Retinal pigment epithelial cell (primary cell): ENCODE data around the gene NRXN2.

Experiments used
- DNase-seq: peaks from one replicate; pipeline ENCODE4 v3.0.0-alpha.2; 2010; ENCODE audit warnings: low read depth
- H3K4me3 ChIP-seq: 2 replicates; pipeline ENCODE4 v1.5.1; 2011; ENCODE audit warnings: mild to moderate bottlenecking, low read length, control low read depth, moderate library complexity
- TF ChIP-seq, protein P1 (sequence below): conservative IDR thresholded peaks from 2 replicates; pipeline ENCODE4 v1.5.1; 2011; ENCODE audit warnings: low read depth, low read length, control low read depth, inconsistent platforms

The NRXN2 gene

DNA sequence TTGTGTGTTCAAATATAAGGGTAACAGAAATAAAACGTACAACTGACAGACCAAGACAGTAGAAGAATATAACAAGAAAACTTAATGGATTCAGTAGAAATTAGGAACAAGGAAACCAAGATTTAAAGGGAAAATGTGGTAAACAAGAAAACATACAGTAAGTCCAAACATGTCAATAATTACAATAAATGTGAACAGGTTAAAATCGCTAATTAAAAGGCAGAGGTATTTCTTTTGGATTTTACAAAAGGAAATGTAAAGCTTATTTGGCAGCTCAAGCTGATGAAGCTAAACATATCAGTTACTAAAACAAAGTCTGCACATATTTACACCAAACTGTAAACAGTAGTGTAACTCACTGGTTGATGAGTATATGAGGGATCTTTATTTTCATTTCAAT is 134.3 kb downstream of the NRXN2 start:
- no peak overlapping the region for H3K4me3 ChIP-seq
- TF ChIP-seq, protein P1, sequence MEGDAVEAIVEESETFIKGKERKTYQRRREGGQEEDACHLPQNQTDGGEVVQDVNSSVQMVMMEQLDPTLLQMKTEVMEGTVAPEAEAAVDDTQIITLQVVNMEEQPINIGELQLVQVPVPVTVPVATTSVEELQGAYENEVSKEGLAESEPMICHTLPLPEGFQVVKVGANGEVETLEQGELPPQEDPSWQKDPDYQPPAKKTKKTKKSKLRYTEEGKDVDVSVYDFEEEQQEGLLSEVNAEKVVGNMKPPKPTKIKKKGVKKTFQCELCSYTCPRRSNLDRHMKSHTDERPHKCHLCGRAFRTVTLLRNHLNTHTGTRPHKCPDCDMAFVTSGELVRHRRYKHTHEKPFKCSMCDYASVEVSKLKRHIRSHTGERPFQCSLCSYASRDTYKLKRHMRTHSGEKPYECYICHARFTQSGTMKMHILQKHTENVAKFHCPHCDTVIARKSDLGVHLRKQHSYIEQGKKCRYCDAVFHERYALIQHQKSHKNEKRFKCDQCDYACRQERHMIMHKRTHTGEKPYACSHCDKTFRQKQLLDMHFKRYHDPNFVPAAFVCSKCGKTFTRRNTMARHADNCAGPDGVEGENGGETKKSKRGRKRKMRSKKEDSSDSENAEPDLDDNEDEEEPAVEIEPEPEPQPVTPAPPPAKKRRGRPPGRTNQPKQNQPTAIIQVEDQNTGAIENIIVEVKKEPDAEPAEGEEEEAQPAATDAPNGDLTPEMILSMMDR: no peak
- DNase-seq: no peak

DNA sequence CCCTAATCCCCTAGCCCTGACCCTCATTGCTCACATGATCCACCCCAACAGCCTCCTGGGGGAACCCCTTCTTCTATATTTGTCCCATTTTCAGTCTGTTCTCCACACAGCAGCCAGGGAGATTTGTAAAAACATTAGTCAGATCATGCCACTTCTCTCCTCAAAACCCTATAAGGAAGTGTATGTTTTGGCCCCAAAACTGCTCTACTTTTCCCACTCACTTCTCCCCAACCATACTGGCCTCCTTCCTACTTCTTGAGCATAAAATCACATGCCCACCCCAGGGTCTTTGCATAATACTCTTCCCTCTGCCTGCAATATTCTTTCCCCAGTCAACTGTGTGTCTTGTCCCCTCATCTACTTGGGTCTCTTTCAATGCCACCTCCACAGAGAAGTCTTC is 136.6 kb downstream of the NRXN2 start:
- no peak for DNase-seq
- no peak overlapping the region for H3K4me3 ChIP-seq
- TF ChIP-seq, protein P1: no peak

DNA sequence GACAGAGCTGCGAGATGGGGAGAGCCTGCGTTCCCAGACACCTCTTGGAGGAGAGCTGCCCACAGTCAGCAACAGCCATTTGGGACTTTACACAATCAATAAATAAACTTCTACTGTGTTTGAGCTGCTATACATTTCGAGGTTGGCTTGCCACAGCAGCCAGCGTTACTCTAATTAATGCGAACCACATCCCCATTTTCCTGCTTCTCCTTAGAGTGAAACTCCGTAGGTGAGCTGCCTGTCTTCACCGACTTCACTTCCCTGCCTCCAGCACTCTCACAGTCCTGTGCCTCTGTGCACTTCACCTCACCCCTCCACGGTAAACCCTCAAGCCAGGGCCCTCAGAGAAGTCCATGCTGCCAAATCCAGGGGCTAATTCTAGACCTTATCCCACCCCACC is 137.8 kb downstream of the NRXN2 start:
- no peak for DNase-seq
- no peak overlapping the region for H3K4me3 ChIP-seq
- TF ChIP-seq, protein P1: no peak

DNA sequence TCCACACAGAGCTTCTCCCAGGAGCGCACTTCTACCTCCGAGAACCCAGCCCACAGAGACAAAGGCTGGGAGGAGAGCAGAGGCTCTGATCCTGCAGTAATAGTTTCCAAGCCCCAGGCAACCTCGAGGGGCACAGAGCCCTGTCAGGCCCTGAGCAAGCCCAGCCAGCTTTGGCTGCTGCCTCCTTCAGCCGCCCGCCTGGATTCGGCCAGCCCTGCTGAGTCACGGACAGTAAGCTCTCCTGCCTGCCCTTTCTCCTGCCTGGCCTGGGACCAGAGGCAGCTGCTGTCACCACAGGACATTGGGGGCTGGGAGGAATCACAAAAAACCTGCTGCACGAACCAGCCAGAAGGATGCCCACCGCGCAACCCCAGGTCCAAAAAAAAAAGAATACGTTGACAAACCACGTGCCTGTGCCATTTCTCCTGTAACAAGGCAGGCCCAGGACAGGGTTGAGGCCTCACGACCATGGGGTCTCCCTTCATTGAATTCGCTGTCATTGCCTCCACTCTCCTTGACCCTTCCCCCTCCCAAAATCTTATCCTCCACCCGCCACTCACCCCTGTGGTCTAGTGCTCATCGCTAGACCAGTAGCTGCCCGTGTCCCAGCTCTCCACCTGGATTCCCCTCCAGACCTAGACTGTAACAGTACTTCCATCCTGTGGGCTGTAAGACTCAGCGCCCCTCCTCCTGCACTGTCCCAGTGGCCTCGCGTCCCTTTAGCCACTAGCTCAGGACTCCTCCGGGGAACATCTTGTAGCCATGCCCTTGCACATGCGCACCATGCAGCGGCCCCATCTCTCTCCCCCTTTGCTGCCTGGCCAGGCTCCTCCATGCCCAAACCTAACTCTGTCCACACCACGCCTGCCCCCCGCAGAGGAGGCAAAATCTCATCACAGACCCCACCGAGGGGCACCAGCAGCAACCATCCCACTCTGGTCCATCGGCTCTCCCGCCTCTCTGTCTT is 139.4 kb downstream of the NRXN2 start:
- H3K4me3 ChIP-seq: no peak overlapping the region
- DNase-seq: no peak
- TF ChIP-seq, protein P1: no peak

DNA sequence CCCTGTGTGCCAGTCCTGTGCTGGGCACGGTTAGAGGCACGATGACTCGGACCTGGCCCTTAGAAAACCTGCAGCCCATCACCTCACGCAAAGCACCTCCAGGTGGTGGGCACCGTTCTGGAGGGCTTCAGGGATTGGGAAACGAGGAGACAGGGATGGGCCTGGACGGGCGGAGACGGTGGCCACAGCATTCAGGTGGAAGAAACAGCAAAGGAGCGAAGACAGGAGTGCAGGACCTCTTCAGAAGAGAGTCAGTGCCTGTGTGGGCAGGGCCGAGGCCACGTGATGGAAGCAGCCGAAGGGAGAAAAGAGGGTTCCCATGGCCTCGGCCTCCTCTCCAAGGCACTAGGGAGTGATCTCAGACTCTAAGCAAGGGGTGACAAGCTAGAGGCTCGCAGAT is 140.1 kb downstream of the NRXN2 start:
- DNase-seq: no peak
- TF ChIP-seq, protein P1: no peak
- no peak overlapping the region for H3K4me3 ChIP-seq

DNA sequence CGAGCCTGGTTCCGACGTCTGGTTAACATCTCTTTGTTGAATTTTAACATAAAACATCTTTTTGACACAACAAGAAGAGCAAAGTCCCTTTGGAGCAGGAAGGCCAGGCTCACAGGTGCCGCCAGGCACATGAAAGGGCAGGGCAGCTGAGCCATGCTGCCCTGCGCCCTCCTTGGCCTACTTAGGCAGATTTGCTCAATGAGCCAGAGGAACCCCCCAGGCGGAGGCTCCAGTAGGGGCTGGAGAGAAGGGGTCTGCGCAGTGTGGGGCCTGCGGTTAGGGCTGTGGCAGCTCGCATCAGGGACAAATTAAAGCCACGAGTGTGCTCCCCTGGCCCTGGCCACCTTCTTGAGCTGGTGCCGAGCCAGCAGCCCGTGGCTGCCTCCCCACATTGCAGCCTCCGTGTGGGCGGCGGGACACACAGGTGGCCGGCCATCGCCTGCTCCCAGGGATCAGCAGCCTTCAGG is 141.9 kb downstream of the NRXN2 start:
- TF ChIP-seq, protein P1: no peak
- H3K4me3 ChIP-seq: no peak overlapping the region
- DNase-seq: no peak

DNA sequence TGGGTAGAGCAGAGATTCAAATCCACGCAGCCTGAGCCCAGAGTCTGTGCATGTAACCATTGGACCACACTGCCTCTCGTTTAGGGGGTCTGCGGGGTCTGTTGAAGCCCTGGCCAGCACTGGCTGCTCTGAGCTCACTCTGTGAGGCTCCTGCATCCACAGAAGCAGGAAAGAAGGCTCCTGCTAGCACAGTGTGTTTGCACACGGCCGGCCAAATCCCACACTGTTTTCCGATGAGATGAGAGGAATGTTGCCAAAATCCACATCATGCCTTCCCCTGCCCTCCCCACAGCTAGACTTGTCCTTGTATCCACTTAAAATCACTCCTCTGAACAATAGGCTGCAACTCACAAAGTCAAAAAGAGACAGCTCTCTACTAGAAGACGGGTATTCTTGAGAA is 142.6 kb downstream of the NRXN2 start:
- DNase-seq: no peak
- no peak overlapping the region for H3K4me3 ChIP-seq
- TF ChIP-seq, protein P1: no peak
